H1 (cell line): ENCODE data around the gene ETV1. TPM values are rescaled to one million over a fixed set of nuclear protein-coding genes. Genes with fewer than 3 reads are reported as not detected.

Experiments used
- ASH2L ChIP-seq: fragments of 200-600, 300-600 bp; sonication (generic); IDR thresholded peaks from one replicate; pipeline ENCODE4 v1.7.1; 2017; ENCODE audit warnings: low read length
- BACH1 ChIP-seq: IDR thresholded peaks from 2 replicates; pipeline ENCODE4 v1.6.1; 2012; ENCODE audit warnings: low read length, improper control_type of control experiment
- CEBPB ChIP-seq: IDR thresholded peaks from 2 replicates; pipeline ENCODE4 v1.6.1; 2012; ENCODE audit warnings: low read depth, low read length
- CHD7 ChIP-seq: fragments of 300-600 bp; sonication (generic); IDR thresholded peaks from 2 replicates; pipeline ENCODE4 v1.7.1; 2012; ENCODE audit warnings: low read length, moderate library complexity, mild to moderate bottlenecking, inconsistent platforms; ENCODE audit not compliant: insufficient replicate concordance
- CTBP2 ChIP-seq: IDR thresholded peaks from 2 replicates; pipeline ENCODE4 v1.7.0; 2011; ENCODE audit warnings: borderline replicate concordance, mild to moderate bottlenecking, moderate library complexity, mixed read lengths, low read length; ENCODE audit not compliant: insufficient read depth, insufficient read length
- FOSL1 ChIP-seq: IDR thresholded peaks from 2 replicates; pipeline ENCODE4 v1.6.1; 2011; ENCODE audit warnings: mild to moderate bottlenecking, low read depth, low read length, moderate library complexity; ENCODE audit not compliant: insufficient read depth
- HDAC6 ChIP-seq: IDR thresholded peaks from one replicate; pipeline ENCODE4 v1.7.1; 2012; ENCODE audit warnings: low read depth, mild to moderate bottlenecking, inconsistent platforms, low read length, moderate library complexity
- KDM1A ChIP-seq: fragments of 200-600, 300-600 bp; sonication (generic); IDR thresholded peaks from 2 replicates; pipeline ENCODE4 v1.7.1; 2016; ENCODE audit warnings: mild to moderate bottlenecking, low read length, borderline replicate concordance
- KDM4A ChIP-seq: IDR thresholded peaks from one replicate; pipeline ENCODE4 v1.7.1; 2012; ENCODE audit warnings: low read depth, mild to moderate bottlenecking, moderate library complexity, low read length, inconsistent platforms; ENCODE audit not compliant: severe bottlenecking
- SRF ChIP-seq: IDR thresholded peaks from 2 replicates; pipeline ENCODE4 v1.6.1; 2011; ENCODE audit warnings: mild to moderate bottlenecking, low read depth, low read length, moderate library complexity
- TCF12 ChIP-seq: IDR thresholded peaks from 2 replicates; pipeline ENCODE4 v1.6.1; 2011; ENCODE audit warnings: low read depth, mild to moderate bottlenecking, low read length
- YY1 ChIP-seq: IDR thresholded peaks from 2 replicates; pipeline ENCODE4 v1.6.1; 2011; ENCODE audit warnings: low read depth, mild to moderate bottlenecking, low read length
- polyA plus RNA-seq, 7 experiments: library from polyadenylated mRNA; depleted of rRNA in 3 of 7; stranded (reverse) in 5 of 7; unstranded in 2 of 7; fragments of >200 nt in 5 of 7; fragments of 200-250 nt in 2 of 7; gene quantifications; 1 replicate in 5 of 7; 2 replicates in 1 of 7; 4 replicates in 1 of 7; pipeline versions ENCODE4 v1.2.1 to v1.2.3, GENCODE V29; 2011 to 2013; ENCODE audit warnings: missing spikeins in 2 of 7, mixed read lengths in 2 of 7
- total RNA-seq: library from RNA; stranded (reverse); fragmentation: NEBNext Ultra II Directional; extraction: Animal tissue kit (Norgen Biotek cat#: 25700); gene quantifications from 2 replicates; pipeline ENCODE4 v1.2.1, GENCODE V29; 2021

ETV1 gene
- total and polyA plus RNA-seq, 2 of the 8 experiments (the other 6 are each of a cell fraction or from before 2014, with no cell fraction given): 58.3 to 91.2 TPM

GRCh38 chr7:13992596-13992964 lies 3.1 kb upstream of the ETV1 start (continued):
- no peak for TF ChIP-seq CHD7
- no peak for TF ChIP-seq SRF
- TF ChIP-seq YY1: no peak
- no peak for TF ChIP-seq KDM1A
- no peak for TF ChIP-seq KDM4A
- TF ChIP-seq ASH2L: no peak
- TF ChIP-seq FOSL1: no peak
- no peak for TF ChIP-seq BACH1
- no peak for TF ChIP-seq CEBPB
- no peak for TF ChIP-seq HDAC6
- no peak for TF ChIP-seq TCF12
- TF ChIP-seq CTBP2: no peak
